Stimulated activated CD4-positive, alpha-beta T cell treated with anti-CD3 and anti-CD28 coated beads, Interleukin-4, amount 100 ng/mL, for 1 hour (primary cell): ENCODE measurements around the gene FGF11.
"Not testable (repeated sequence)": the region's sequence is repeated elsewhere in the genome, so short reads cannot be mapped to it uniquely, and the experiment has no call there.

Experiments
- DNase-seq: peaks from one replicate; pipeline ENCODE4 v3.0.0-alpha.2; 2020

Gene FGF11

DNA sequence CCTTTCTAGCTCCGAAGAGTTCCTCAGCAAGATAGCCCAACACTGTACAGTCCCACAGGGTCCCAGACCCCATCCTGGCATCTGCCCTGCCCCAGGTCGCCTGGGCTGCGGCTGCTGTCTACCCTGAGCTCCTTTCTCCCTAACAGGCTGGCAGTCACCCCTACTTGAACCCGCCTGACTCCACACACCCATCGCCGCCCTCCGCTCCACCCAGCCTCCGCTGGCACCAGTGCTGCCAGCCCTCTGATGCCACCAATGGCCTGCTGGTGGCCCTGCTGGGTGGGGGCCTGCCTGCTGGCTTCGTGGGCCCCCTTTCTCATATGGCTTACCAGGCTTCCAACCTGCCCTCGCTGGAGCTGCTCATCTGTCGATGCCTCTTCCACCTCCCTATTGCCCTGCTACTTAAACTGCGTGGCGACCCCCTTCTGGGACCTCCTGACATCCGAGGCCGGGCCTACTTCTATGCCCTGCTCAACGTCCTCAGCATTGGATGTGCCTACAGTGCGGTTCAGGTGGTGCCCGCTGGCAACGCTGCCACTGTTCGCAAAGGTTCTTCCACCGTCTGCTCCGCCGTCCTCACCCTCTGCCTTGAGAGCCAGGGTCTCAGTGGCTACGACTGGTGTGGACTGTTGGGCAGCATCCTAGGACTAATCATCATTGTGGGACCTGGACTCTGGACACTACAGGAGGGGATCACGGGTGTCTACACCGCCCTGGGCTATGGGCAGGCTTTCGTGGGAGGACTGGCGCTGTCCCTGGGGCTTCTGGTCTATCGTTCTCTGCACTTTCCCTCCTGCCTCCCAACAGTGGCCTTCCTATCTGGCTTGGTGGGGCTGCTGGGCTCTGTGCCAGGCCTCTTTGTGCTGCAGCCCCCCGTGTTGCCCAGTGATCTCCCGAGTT is 42.8 kb downstream of the FGF11 start:
- not testable (repeated sequence) for DNase-seq

DNA sequence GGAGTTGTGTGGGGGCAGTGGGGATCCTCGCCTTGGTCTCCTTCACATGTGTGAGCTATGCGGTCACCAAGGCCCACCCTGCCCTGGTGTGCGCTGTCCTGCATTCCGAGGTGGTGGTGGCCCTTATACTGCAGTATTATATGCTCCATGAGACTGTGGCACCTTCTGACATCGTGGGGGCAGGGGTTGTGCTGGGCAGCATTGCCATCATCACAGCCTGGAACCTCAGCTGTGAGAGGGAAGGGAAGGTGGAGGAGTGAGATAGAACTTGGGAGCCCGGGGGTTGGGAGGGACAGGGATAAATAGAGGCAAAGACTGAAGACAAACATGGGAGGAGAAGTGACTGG is 43.4 kb downstream of the FGF11 start:
- DNase-seq = not testable (repeated sequence)

GRCh38 chr17:7483255-7484066 is 44.1 kb downstream of the FGF11 start:
- peak; percentile 88 for DNase-seq

DNA sequence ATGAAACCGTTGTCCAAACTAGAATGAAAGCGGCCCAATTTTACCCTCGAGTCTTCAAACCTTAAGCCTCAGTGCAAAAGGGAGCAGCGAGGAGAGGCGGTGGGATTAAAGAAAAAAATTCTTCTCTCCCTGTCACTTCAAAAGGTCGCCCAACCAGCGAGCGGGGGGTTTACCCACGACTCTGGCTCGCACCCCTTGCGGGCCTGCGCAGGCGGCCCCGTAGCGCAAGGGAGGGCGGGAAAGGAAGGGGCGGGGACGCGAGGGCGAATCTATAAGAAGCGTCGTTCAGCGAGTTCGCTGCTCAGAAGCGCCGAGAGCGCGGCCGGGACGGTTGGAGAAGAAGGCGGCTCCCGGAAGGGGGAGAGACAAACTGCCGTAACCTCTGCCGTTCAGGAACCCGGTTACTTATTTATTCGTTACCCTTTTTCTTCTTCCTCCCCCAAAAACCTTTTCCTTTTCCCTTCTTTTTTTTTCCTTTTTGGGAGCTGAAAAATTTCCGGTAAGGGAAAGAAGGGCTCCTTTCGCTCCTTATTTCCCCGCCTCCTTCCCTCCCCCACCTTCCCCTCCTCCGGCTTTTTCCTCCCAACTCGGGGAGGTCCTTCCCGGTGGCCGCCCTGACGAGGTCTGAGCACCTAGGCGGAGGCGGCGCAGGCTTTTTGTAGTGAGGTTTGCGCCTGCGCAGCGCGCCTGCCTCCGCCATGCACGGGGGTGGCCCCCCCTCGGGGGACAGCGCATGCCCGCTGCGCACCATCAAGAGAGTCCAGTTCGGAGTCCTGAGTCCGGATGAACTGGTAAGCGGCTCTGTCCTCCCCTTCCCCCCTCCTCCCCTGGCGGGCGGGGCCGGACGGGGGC is 45.0 kb downstream of the FGF11 start, which contains the start of gene POLR2A:
POLR2A (plus strand) TSS at position 300 of the 852 bp plus-strand sequence.
- DNase-seq = peak; percentile 97

- no peak for DNase-seq
Observed at GRCh38 chr17:7484919-7485377, 45.6 kb downstream of the FGF11 start.

DNA sequence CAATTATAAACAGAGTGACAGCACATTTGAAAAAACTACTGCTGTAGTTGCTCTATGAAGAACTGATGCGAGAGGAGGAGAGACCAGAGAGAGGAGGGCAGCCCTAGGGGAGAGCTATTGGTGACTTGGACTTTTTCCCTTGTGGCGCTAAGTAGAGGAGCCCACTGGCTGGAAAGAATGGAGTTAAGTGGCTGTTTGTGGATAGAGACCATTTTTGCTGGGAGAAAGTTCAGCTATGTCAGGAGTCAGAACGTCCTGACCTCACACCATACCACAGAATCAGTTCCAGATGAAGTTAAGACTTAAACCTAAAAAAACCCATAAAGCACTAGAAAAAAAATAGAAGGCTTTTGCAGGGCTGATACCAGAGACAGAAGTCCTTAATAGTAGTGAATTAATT is 46.9 kb downstream of the FGF11 start:
- no peak for DNase-seq

GRCh38 chr17:7490144-7490543 is 50.8 kb downstream of the FGF11 start:
- no peak for DNase-seq

DNA sequence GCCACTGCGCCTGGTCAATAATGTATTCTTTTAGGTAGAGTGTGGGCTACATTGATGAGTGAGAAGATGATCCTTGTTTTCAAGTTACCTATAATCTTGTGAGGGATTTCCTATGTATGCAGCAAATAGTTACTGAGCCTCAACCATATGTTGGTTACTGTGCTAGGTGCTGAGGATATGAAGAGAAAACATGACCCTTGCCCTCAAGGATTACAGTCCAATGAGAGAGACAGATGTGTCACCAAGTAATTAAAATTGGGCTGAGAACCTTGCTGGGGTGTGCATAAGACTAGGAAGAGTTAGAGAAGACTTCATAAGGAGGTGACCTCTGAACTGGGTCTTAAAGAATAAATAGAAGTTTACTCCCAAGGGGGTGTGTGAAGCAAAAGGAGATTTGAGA is 52.3 kb downstream of the FGF11 start:
- no peak for DNase-seq

DNA sequence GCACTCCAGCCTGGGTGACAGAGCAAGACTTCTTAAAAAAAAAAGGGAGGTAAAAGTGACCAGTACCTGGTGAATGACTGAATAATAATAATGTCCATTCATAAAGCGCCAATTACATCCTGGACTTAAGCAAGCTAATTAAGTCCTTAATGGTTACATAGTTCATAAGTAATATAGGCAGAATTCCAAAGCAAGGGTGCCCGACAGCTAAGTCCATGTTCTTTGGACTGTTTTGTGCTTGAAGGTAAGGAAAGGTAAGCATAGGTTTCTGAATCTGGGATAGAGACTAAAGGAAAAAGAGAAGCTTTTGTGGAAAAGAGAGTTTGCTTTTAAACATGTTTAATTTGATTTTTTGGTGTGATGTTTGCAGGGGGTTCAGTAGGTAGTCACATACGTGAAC is 54.6 kb downstream of the FGF11 start:
- no peak for DNase-seq
